HT1080 (cell line): ENCODE measurements around the gene ACKR2. TPM values are rescaled to one million over a fixed set of nuclear protein-coding genes. Genes with fewer than 3 reads are reported as not detected.

Experiments used
- small RNA-seq: library from RNA; depleted of rRNA; stranded (forward); fragments of <200 nt; gene quantifications from one replicate; pipeline ENCODE3, GENCODE V24; 2014
- total RNA-seq: library from RNA; depleted of rRNA; stranded (reverse); fragments of >200 nt; shearing (Covaris generic); gene quantifications from 2 replicates; pipeline ENCODE4 v1.2.3, GENCODE V29; 2014; rRNA removed

ACKR2 gene
- total RNA-seq, 1 experiment from 2014 or later: not detected

Small RNA genes lying within 50 kb of the gene (small RNA-seq; reads per million reads assigned to genes)
- gene CCDC13: not detected

Other genes starting within 250 kb of the ACKR2 start
- 56.5 and 65.0 TPM in 2 replicates for gene SEC22C, start 227.5 kb upstream of the ACKR2 start, total RNA-seq
- gene SS18L2, start 218.6 kb upstream of the ACKR2 start, total RNA-seq: 45.1 and 45.3 TPM in 2 replicates
- gene NKTR, start 208.8 kb upstream of the ACKR2 start, total RNA-seq: 12.8 and 16.1 TPM in 2 replicates
- 13.0 and 16.4 TPM in 2 replicates for gene ZBTB47, start 155.7 kb upstream of the ACKR2 start, total RNA-seq
- gene KLHL40, start 123.9 kb upstream of the ACKR2 start, total RNA-seq: not detected in 2 replicates
- gene HHATL, start 106.6 kb upstream of the ACKR2 start, total RNA-seq: not detected in 2 replicates
- not detected in 2 replicates for gene CCDC13, start 36.2 kb upstream of the ACKR2 start, total RNA-seq
- gene HIGD1A, start 5.0 kb upstream of the ACKR2 start, total RNA-seq: 116 and 132 TPM in 2 replicates
- gene CYP8B1, start 66.4 kb downstream of the ACKR2 start, total RNA-seq: not detected in 2 replicates
- gene ZNF662, start 96.7 kb downstream of the ACKR2 start, total RNA-seq: 0.40 TPM in 1 of 2 replicates, not detected in the other
- gene GASK1A, start 169.9 kb downstream of the ACKR2 start, total RNA-seq: 0.17 TPM in 1 of 2 replicates, not detected in the other